Activated CD8-positive, alpha-beta memory T cell treated with anti-CD3 and anti-CD28 coated beads, Interleukin-2, amount 50 U/mL, for 1 hour (primary cell): ENCODE measurements around the gene CPN1.
"Not testable (repeated sequence)": the region's sequence is repeated elsewhere in the genome, so short reads cannot be mapped to it uniquely, and the experiment has no call there.

Experiments
- DNase-seq: peaks from one replicate; pipeline ENCODE4 v3.0.0-alpha.2; 2020; ENCODE audit errors: extremely low read depth

The CPN1 gene

GRCh38 chr10:100022403-100022802, 59.3 kb downstream of the CPN1 start:
- no peak for DNase-seq

- DNase-seq = no peak
Measured at GRCh38 chr10:100021322-100021721, 60.3 kb downstream of the CPN1 start.

- no peak for DNase-seq
Measured at GRCh38 chr10:100020886-100021253, 60.8 kb downstream of the CPN1 start.

GRCh38 chr10:100020142-100020885, 61.4 kb downstream of the CPN1 start:
- DNase-seq = no peak

GRCh38 chr10:100019787-100020141, 61.9 kb downstream of the CPN1 start:
- DNase-seq = no peak

GRCh38 chr10:100014071-100014762, 67.5 kb downstream of the CPN1 start:
- DNase-seq = no peak

- no peak for DNase-seq
Measured at GRCh38 chr10:100013621-100014020, 68.0 kb downstream of the CPN1 start.

GRCh38 chr10:100011906-100012305, 69.8 kb downstream of the CPN1 start:
- not testable (repeated sequence) for DNase-seq

GRCh38 chr10:100009793-100010676, 71.6 kb downstream of the CPN1 start, which contains the start of gene DNMBP:
DNMBP (minus strand) TSS chr10:100009947; CDS start chr10:99972124, 37,823 bp downstream.
- DNase-seq = peak; percentile 36

GRCh38 chr10:100009283-100009792, 72.3 kb downstream of the CPN1 start:
- no peak for DNase-seq

GRCh38 chr10:100008708-100009282, 72.9 kb downstream of the CPN1 start:
- no peak for DNase-seq

GRCh38 chr10:100008142-100008522, 73.5 kb downstream of the CPN1 start:
- no peak for DNase-seq

- DNase-seq = no peak
Measured at GRCh38 chr10:100007231-100008141, 74.2 kb downstream of the CPN1 start.

- DNase-seq = no peak
Measured at GRCh38 chr10:100006243-100006886, 75.3 kb downstream of the CPN1 start.

GRCh38 chr10:100004805-100005510, 76.7 kb downstream of the CPN1 start:
- DNase-seq = no peak

- DNase-seq = no peak
Measured at GRCh38 chr10:100000109-100000644, 81.5 kb downstream of the CPN1 start.

GRCh38 chr10:99999319-100000108, 82.2 kb downstream of the CPN1 start:
- no peak for DNase-seq

- no peak for DNase-seq
Measured at GRCh38 chr10:99998889-99999288, 82.8 kb downstream of the CPN1 start.
